KMS-11 (cell line): Measurements from ENCODE around the gene LAMA2.

ENCODE experiments used
- H2AFZ ChIP-seq: fragments of 200-600 bp; sonication (generic); 2 replicates; pipeline ENCODE4 v1.6.1; 2016; ENCODE audit warnings: antibody characterized with exemption, mixed run types, low read depth
- H3K27ac ChIP-seq: fragments of 200-600 bp; sonication (generic); 2 replicates; pipeline ENCODE4 v1.6.1; 2016; ENCODE audit warnings: mild to moderate bottlenecking, mixed run types
- H3K27me3 ChIP-seq: fragments of 200-600 bp; sonication (generic); 2 replicates; pipeline ENCODE4 v1.6.1; 2017; ENCODE audit warnings: mild to moderate bottlenecking, low read depth, mixed run types, moderate library complexity; ENCODE audit not compliant: insufficient read depth
- H3K36me3 ChIP-seq: fragments of 200-600 bp; sonication (generic); 2 replicates; pipeline ENCODE4 v1.6.1; 2017; ENCODE audit warnings: mild to moderate bottlenecking, mixed run types; ENCODE audit not compliant: insufficient read depth
- H3K4me1 ChIP-seq: fragments of 200-600 bp; sonication (generic); 2 replicates; pipeline ENCODE4 v1.6.1; 2016; ENCODE audit warnings: mild to moderate bottlenecking, low read depth, mixed run types; ENCODE audit not compliant: poor library complexity, severe bottlenecking
- H3K4me2 ChIP-seq: fragments of 200-600 bp; sonication (generic); 2 replicates; pipeline ENCODE4 v1.7.0; 2016; ENCODE audit warnings: mild to moderate bottlenecking, mixed run types
- H3K4me3 ChIP-seq: fragments of 200-600 bp; sonication (generic); IDR thresholded peaks from 2 replicates; pipeline ENCODE4 v1.6.1; 2017; ENCODE audit warnings: low read depth, low read length, mixed read lengths; ENCODE audit not compliant: insufficient read depth
- H3K79me2 ChIP-seq: fragments of 200-600 bp; sonication (generic); 2 replicates; pipeline ENCODE4 v1.6.1; 2016; ENCODE audit warnings: low read depth, mixed run types; ENCODE audit not compliant: insufficient read depth
- H3K9ac ChIP-seq: fragments of 200-600 bp; sonication (generic); 2 replicates; pipeline ENCODE4 v1.6.1; 2016; ENCODE audit warnings: mild to moderate bottlenecking, mixed run types
- H4K20me1 ChIP-seq: fragments of 200-600 bp; sonication (generic); 2 replicates; pipeline ENCODE4 v1.6.1; 2016; ENCODE audit warnings: mild to moderate bottlenecking, mixed run types; ENCODE audit not compliant: insufficient read depth
- TF ChIP-seq, protein P1 (sequence below): fragments of 200-600 bp; sonication (generic); conservative IDR thresholded peaks from 2 replicates; pipeline ENCODE4 v1.6.1; 2017; ENCODE audit warnings: low read depth, mild to moderate bottlenecking, antibody characterized with exemption, low read length, moderate library complexity, mixed read lengths

Gene LAMA2

GRCh38 chr6:129486327-129486726 lies 603.4 kb downstream of the LAMA2 start:
- H3K79me2 ChIP-seq, result no peaks in the 10 kb centered on the region
- no peak overlapping the region for H3K9ac ChIP-seq
- H2AFZ ChIP-seq, result no peak overlapping the region
- TF ChIP-seq, protein P1, sequence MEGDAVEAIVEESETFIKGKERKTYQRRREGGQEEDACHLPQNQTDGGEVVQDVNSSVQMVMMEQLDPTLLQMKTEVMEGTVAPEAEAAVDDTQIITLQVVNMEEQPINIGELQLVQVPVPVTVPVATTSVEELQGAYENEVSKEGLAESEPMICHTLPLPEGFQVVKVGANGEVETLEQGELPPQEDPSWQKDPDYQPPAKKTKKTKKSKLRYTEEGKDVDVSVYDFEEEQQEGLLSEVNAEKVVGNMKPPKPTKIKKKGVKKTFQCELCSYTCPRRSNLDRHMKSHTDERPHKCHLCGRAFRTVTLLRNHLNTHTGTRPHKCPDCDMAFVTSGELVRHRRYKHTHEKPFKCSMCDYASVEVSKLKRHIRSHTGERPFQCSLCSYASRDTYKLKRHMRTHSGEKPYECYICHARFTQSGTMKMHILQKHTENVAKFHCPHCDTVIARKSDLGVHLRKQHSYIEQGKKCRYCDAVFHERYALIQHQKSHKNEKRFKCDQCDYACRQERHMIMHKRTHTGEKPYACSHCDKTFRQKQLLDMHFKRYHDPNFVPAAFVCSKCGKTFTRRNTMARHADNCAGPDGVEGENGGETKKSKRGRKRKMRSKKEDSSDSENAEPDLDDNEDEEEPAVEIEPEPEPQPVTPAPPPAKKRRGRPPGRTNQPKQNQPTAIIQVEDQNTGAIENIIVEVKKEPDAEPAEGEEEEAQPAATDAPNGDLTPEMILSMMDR, result no peak
- no peaks in the 10 kb centered on the region for H3K36me3 ChIP-seq
- H3K27me3 ChIP-seq, result no peaks in the 10 kb centered on the region
- H4K20me1 ChIP-seq, result no peaks in the 10 kb centered on the region
- H3K27ac ChIP-seq, result no peak overlapping the region
- H3K4me2 ChIP-seq, result no peak overlapping the region
- H3K4me3 ChIP-seq, result no peak overlapping the region
- peaks cover 24% of the 10 kb centered on the region for H3K4me1 ChIP-seq

DNA sequence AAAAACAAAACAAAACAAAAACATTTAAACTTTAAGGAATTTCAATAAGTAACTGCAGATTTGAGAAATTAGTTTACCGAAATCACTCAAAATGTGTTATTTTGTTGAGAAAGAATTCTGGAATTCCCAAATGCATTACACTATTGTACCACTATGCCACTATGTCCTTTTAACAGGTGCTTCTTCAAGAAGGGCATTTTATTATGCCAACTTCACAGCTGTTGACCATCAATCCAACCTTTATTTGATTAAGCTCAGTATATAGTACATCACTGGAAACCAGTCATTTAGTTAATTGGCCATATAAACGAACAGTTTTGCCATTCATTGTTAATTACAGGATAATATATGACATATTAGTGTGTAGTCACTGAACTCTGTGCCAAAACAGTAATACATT lies 605.4 kb downstream of the LAMA2 start:
- no peaks in the 10 kb centered on the region for H4K20me1 ChIP-seq
- H3K4me2 ChIP-seq, result no peak overlapping the region
- H2AFZ ChIP-seq, result no peak overlapping the region
- no peak overlapping the region for H3K27ac ChIP-seq
- no peaks in the 10 kb centered on the region for H3K79me2 ChIP-seq
- TF ChIP-seq, protein P1, result no peak
- no peaks in the 10 kb centered on the region for H3K27me3 ChIP-seq
- H3K4me1 ChIP-seq, result peaks cover 31% of the 10 kb centered on the region
- no peaks in the 10 kb centered on the region for H3K36me3 ChIP-seq
- no peak overlapping the region for H3K9ac ChIP-seq
- no peak overlapping the region for H3K4me3 ChIP-seq

DNA sequence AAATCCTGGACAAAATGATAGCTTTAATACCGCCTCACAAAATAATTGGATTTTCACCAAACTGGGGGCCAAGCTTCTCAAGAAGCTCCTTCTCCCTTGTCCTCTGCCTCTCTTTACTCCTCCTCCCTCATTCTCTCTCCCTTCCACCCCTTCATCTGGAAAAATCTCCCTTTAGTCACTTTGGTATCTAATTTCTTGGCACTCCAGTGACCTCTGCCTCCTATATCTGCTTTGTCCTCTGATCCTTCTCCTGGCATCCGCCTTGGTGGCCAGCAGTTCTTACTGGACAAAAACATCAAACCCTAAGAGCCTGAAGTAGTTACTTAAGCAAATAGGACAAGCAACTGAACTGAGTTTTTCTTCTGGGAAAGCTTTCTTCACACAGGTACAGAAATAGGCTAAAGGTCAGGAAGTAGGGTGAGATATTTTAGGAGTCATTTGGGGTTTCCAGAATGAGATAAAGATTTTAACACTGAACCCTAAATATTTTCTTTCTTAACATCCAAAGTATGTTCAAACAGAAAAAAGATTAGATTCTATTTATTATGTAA lies 606.4 kb downstream of the LAMA2 start:
- H4K20me1 ChIP-seq, result no peaks in the 10 kb centered on the region
- peak overlapping the region; percentile 87; the same call in 1 of the 2 replicates for H2AFZ ChIP-seq
- H3K4me3 ChIP-seq, result no peak overlapping the region
- H3K27me3 ChIP-seq, result no peaks in the 10 kb centered on the region
- no peaks in the 10 kb centered on the region for H3K36me3 ChIP-seq
- TF ChIP-seq, protein P1, result no peak
- H3K27ac ChIP-seq, result peak overlapping the region; percentile 96; the same call in 1 of the 2 replicates
- H3K4me1 ChIP-seq, result peaks cover 31% of the 10 kb centered on the region
- H3K4me2 ChIP-seq, result peak overlapping the region; percentile 87
- H3K79me2 ChIP-seq, result no peaks in the 10 kb centered on the region
- H3K9ac ChIP-seq, result no peak overlapping the region

- Histone ChIP-seq H2AFZ (peak overlapping the region; percentile 87), H3K4me3 (no peak overlapping the region), H3K79me2 (no peaks in the 10 kb centered on the region), H3K36me3 (no peaks in the 10 kb centered on the region), H3K4me1 (peaks cover 31% of the 10 kb centered on the region), H3K27me3 (no peaks in the 10 kb centered on the region), H4K20me1 (no peaks in the 10 kb centered on the region), H3K9ac (peak overlapping the region; percentile 76), H3K27ac (peak overlapping the region; percentile 96), H3K4me2 (peak overlapping the region; percentile 87)
- TF ChIP-seq, protein P1, result no peak
Observed at GRCh38 chr6:129490521-129491255, 607.8 kb downstream of the LAMA2 start.
